K562 (cell line): Measurements from ENCODE around the gene SNX10. TPM values are rescaled to one million over a fixed set of nuclear protein-coding genes. Genes with fewer than 3 reads are reported as not detected.

Source experiments
- ATAC-seq: fragments of 200-7000 bp; cut with Tn5 transposase; 3 replicates; pipeline ENCODE4 v1.9.1; 2020; ENCODE audit warnings: moderate library complexity
- BruUV-seq: library from RNA; stranded (reverse); fragments of 400-500 nt; replicated peaks from 2 replicates; lab custom pipeline; 2021; lab: Mats Ljungman, UMichigan
- CTCF ChIA-PET: fragments of 300-600 bp; formaldehyde crosslinking; extraction: SDS; loops from one replicate; lab custom pipeline; 2021; ENCODE audit warnings: low intra/inter-chr PET ratio; lab: Yijun Ruan, JAX
- POLR2A ChIA-PET: fragments of 300-600, 350-650 bp; sonication (Branson Sonifier 250); formaldehyde crosslinking; extraction: SDS; loops from one replicate; lab custom pipeline; 2021; ENCODE audit warnings: antibody characterized with exemption, inconsistent platforms; lab: Yijun Ruan, JAX
- DNase-seq, 4 experiments: peaks; one replicate each; pipeline versions ENCODE4 v3.0.0 to v3.0.0-alpha.2; 2011 to 2018; ENCODE audit warnings: low spot score in 3 of 4, mixed read lengths in 3 of 4; ENCODE audit errors: extremely low read depth in 1 of 4
- FAIRE-seq: peaks from 2 replicates; lab custom pipeline; 2011; peaks lifted over from hg19 to GRCh38; lab: Jason Lieb, UNC
- H2AFZ ChIP-seq: 2 replicates; pipeline ENCODE4 v1.6.0; 2011; ENCODE audit warnings: low read depth, low read length, control low read depth, inconsistent platforms
- H3K27ac ChIP-seq: fragments of 200-600 bp; 3 replicates; pipeline ENCODE4 v1.8.0; 2011; ENCODE audit warnings: low read depth, mild to moderate bottlenecking, control low read depth, inconsistent platforms, low read length, moderate library complexity, mixed read lengths; ENCODE audit errors: extremely low read depth
- H3K27me3 ChIP-seq, 2 experiments: fragments of 300-600 bp in 1 of 2; 2 replicates in 1 of 2; 3 replicates in 1 of 2; pipeline versions ENCODE4 v1.6.0 to v1.8.0; 2011; ENCODE audit warnings: inconsistent platforms in 2 of 2, low read length in 2 of 2, mild to moderate bottlenecking in 1 of 2, mixed read lengths in 1 of 2, moderate library complexity in 1 of 2; ENCODE audit not compliant: control insufficient read depth in 2 of 2, insufficient read depth in 2 of 2
- H3K36me3 ChIP-seq: fragments of 300-600 bp; 3 replicates; pipeline ENCODE4 v1.8.0; 2011; ENCODE audit warnings: mild to moderate bottlenecking, low read length, inconsistent platforms; ENCODE audit not compliant: control insufficient read depth, insufficient read depth
- H3K4me1 ChIP-seq, 2 experiments: fragments of 200-600 bp in 1 of 2; replicated peaks in 1 of 2; 2 replicates in 1 of 2; 3 replicates in 1 of 2; pipeline versions ENCODE4 v1.5.1 to v1.8.0; 2011; ENCODE audit warnings: inconsistent platforms in 2 of 2, low read length in 2 of 2, mild to moderate bottlenecking in 1 of 2, mixed read lengths in 1 of 2, moderate library complexity in 1 of 2; ENCODE audit not compliant: control insufficient read depth in 2 of 2, insufficient read depth in 2 of 2
- H3K4me2 ChIP-seq: 2 replicates; pipeline ENCODE4 v1.6.1; 2011; ENCODE audit warnings: low read length, control low read depth, inconsistent platforms, mixed read lengths; ENCODE audit not compliant: insufficient read depth
- H3K4me3 ChIP-seq: fragments of 200-600 bp; sonication (generic), shearing (Covaris generic); 2 replicates; pipeline ENCODE4 v1.5.1; 2016; ENCODE audit warnings: control low read depth, inconsistent platforms
- H3K79me2 ChIP-seq: fragments of 200-600 bp; 3 replicates; pipeline ENCODE4 v1.8.0; 2011; ENCODE audit warnings: low read length, inconsistent platforms; ENCODE audit not compliant: control insufficient read depth, insufficient read depth
- H3K9ac ChIP-seq, 2 experiments: 2 replicates each; pipeline versions ENCODE4 v1.6.0 to v1.6.1; 2011; ENCODE audit warnings: low read depth in 2 of 2, low read length in 2 of 2, control low read depth in 1 of 2, inconsistent platforms in 1 of 2, mild to moderate bottlenecking in 1 of 2, mixed read lengths in 1 of 2; ENCODE audit not compliant: insufficient read depth in 1 of 2
- H3K9me1 ChIP-seq: one replicate; pipeline ENCODE4 v1.6.0; 2011; ENCODE audit warnings: inconsistent platforms, mild to moderate bottlenecking, low read length, moderate library complexity; ENCODE audit not compliant: control insufficient read depth, insufficient read depth
- H3K9me3 ChIP-seq: replicated peaks from 2 replicates; pipeline ENCODE4 v1.5.1; 2011; ENCODE audit warnings: low read depth, low read length, inconsistent platforms; ENCODE audit not compliant: control insufficient read depth, insufficient read depth
- H4K20me1 ChIP-seq: replicated peaks from 2 replicates; pipeline ENCODE4 v1.6.1; 2011; ENCODE audit warnings: low read length, inconsistent platforms, mixed read lengths; ENCODE audit not compliant: control insufficient read depth, insufficient read depth
- ARHGAP35 ChIP-seq: fragments of 450-650 bp; IDR thresholded peaks from 2 replicates; pipeline ENCODE4 v1.6.1; 2018; ENCODE audit not compliant: partially characterized antibody
- BHLHE40 ChIP-seq: IDR thresholded peaks from 2 replicates; pipeline ENCODE4 v1.6.1; 2011; ENCODE audit warnings: low read length, improper control_type of control experiment
- COPS2 ChIP-seq: fragments of 450-650 bp; conservative IDR thresholded peaks from 2 replicates; pipeline ENCODE4 v1.6.1; 2016; ENCODE audit warnings: mild to moderate bottlenecking, moderate library complexity
- DIDO1 ChIP-seq: fragments of 450-650 bp; IDR thresholded peaks from 2 replicates; pipeline ENCODE4 v1.6.1; 2016; ENCODE audit warnings: low read depth, missing biosample characterization, missing genetic modification characterization
- E2F8 ChIP-seq: fragments of 450-650 bp; IDR thresholded peaks from 2 replicates; pipeline ENCODE4 v1.7.1; 2018; ENCODE audit warnings: mild to moderate bottlenecking, low read depth; ENCODE audit not compliant: partially characterized antibody
- FOXJ2 ChIP-seq: fragments of 200-800 bp; sonication (Bioruptor generic); IDR thresholded peaks from 2 replicates; pipeline ENCODE4 v1.6.1; 2016; ENCODE audit warnings: missing genetic modification characterization, missing compliant biosample characterization
- HDAC1 ChIP-seq, 2 experiments: fragments of 450-650 bp; IDR thresholded peaks; 2 replicates each; pipeline ENCODE4 v1.6.1; 2016 to 2017; ENCODE audit warnings: inconsistent platforms in 1 of 2, mild to moderate bottlenecking in 1 of 2, moderate library complexity in 1 of 2
- HINFP ChIP-seq: fragments of 450-650 bp; conservative IDR thresholded peaks from 2 replicates; pipeline ENCODE4 v1.6.1; 2016; ENCODE audit warnings: missing genetic modification characterization, low read depth, mild to moderate bottlenecking, control low read depth, missing compliant biosample characterization
- MIER1 ChIP-seq: fragments of 450-650 bp; IDR thresholded peaks from 2 replicates; pipeline ENCODE4 v1.6.1; 2016; ENCODE audit warnings: antibody characterized with exemption, mild to moderate bottlenecking, low read depth
- MNT ChIP-seq, 2 experiments: fragments of 450-650 bp; conservative IDR thresholded peaks; 2 replicates each; pipeline ENCODE4 v1.6.1; 2017; ENCODE audit warnings: mild to moderate bottlenecking in 2 of 2, moderate library complexity in 2 of 2
- NUFIP1 ChIP-seq: fragments of 450-650 bp; IDR thresholded peaks from 2 replicates; pipeline ENCODE4 v1.6.1; 2018; ENCODE audit not compliant: partially characterized antibody
- PREB ChIP-seq: sonication (generic); formaldehyde crosslinking; IDR thresholded peaks from 2 replicates; pipeline ENCODE4 v1.8.1; 2023; ENCODE audit warnings: mild to moderate bottlenecking, missing genetic modification reagents
- PTTG1 ChIP-seq: fragments of 450-650 bp; IDR thresholded peaks from 2 replicates; pipeline ENCODE4 v1.6.1; 2016; ENCODE audit warnings: low read depth, mild to moderate bottlenecking, missing genetic modification characterization, missing compliant biosample characterization
- ZBTB8A ChIP-seq: fragments of 450-650 bp; IDR thresholded peaks from 2 replicates; pipeline ENCODE4 v1.6.1; 2018; ENCODE audit warnings: mild to moderate bottlenecking, moderate library complexity; ENCODE audit not compliant: partially characterized antibody
- ZNF24 ChIP-seq: fragments of 450-650 bp; IDR thresholded peaks from 2 replicates; pipeline ENCODE4 v1.6.1; 2016
- WGBS: fragments of 100-300 bp; shearing (Covaris generic); methylation state at CpG from one replicate; pipeline ENCODE4 v1.1.6; 2016; ENCODE audit warnings: low coverage, mixed read lengths; ENCODE audit not compliant: insufficient coverage; ENCODE audit errors: missing lambda C conversion rate; 5-methylcytosine and 5-hydroxymethylcytosine counted together
- in situ Hi-C: fragments of 300-500 bp; cut with MboI; formaldehyde crosslinking; loops from 4 replicates; pipeline ENCODE4 v1.15.0; 2018; ENCODE audit warnings: inconsistent platforms, mixed read lengths
- intact Hi-C: fragments of 100-400 bp; cut with micrococcal nuclease; formaldehyde crosslinking; loops from 2 replicates; pipeline ENCODE4 v1.14.2; 2022
- polyA plus RNA-seq, 8 experiments: library from polyadenylated mRNA; depleted of rRNA in 4 of 8; stranded (reverse) in 5 of 8; unstranded in 3 of 8; fragments of >200 nt; fragmentation: Nextera tagmentation in 2 of 8; fragmentation: Illumina TruSeq in 1 of 8; extraction: Ambion mirVana in 2 of 8; extraction: Trizol in 1 of 8; gene quantifications; 2 replicates each; pipeline versions ENCODE4 v1.2.1 to v1.2.3, GENCODE V29; 2011 to 2014; ENCODE audit warnings: inconsistent platforms in 1 of 8, missing spikeins in 1 of 8
- total RNA-seq, 7 experiments: library from RNA; depleted of rRNA in 6 of 7; stranded (reverse); fragments of >200 nt in 6 of 7; fragmentation: Illumina TruSeq in 2 of 7; extraction: Trizol in 2 of 7; gene quantifications; 2 replicates each; pipeline versions ENCODE4 v1.2.1 to v1.2.3, GENCODE V29; 2011 to 2021; ENCODE audit warnings: low replicate concordance in 1 of 7

The SNX10 gene
- total and polyA plus RNA-seq, 9 of the 15 experiments (the other 6 are each of a cell fraction or from before 2014, with no cell fraction given) = 6.9 to 16.5 (median 11.5) TPM

- H3K4me2 ChIP-seq = no peak overlapping the region
- BruUV-seq = no TSS peak
- ATAC-seq = peak; percentile 52; the same call in 1 of the 3 replicates
- no peaks in the 10 kb centered on the region for H3K79me2 ChIP-seq
- H3K4me3 ChIP-seq = no peak overlapping the region
- no peaks in the 10 kb centered on the region for H3K36me3 ChIP-seq
- no peaks in the 10 kb centered on the region for H3K9me1 ChIP-seq
- no peaks in the 10 kb centered on the region for H3K9me3 ChIP-seq
- H4K20me1 ChIP-seq = no peaks in the 10 kb centered on the region
- ChIA-PET CTCF (no interaction called here), POLR2A (interaction anchor here (1.0 kb wide), 1 partner anchor 9 kb away, joined by 3 read pairs; no protein-coding TSS in a partner anchor)
- H3K4me1 ChIP-seq = peaks cover 6 to 9% of the 10 kb centered on the region in 2 experiments; a peak in 4 of 5 replicates
- no peak for FAIRE-seq
- no peak overlapping the region for H3K27ac ChIP-seq
- no peak overlapping the region for H3K9ac ChIP-seq
- no peaks in the 10 kb centered on the region for H3K27me3 ChIP-seq
- intact Hi-C loops (no loop called here), in situ Hi-C loops (no loop called here)
- WGBS = 25% methylated on average over 7 of the region's 7 CpGs
- no peak for DNase-seq
- no peak overlapping the region for H2AFZ ChIP-seq
- TF ChIP-seq MNT (conservative IDR thresholded peaks at IDR 0.05) = no peak
- TF ChIP-seq MIER1 = no peak
- no peak for TF ChIP-seq BHLHE40
- TF ChIP-seq ZBTB8A = no peak
- TF ChIP-seq DIDO1 = no peak
- no peak for TF ChIP-seq ARHGAP35
- no peak for TF ChIP-seq NUFIP1
- TF ChIP-seq PREB (CRISPR knock-in tag) = no peak
- no peak for TF ChIP-seq FOXJ2 (tag)
- no peak for TF ChIP-seq HDAC1 (IDR thresholded peaks at IDR 0.05)
- no peak for TF ChIP-seq PTTG1 (tag)
- no peak for TF ChIP-seq HINFP (tag)
- TF ChIP-seq E2F8 = no peak
- no peak for TF ChIP-seq COPS2
- TF ChIP-seq ZNF24 = no peak
Measured at GRCh38 chr7:26328498-26329390, 37.1 kb downstream of the SNX10 start.
